GM21737 (cell line): ENCODE results near the gene YPEL2.

Experiments
- ATAC-seq: cut with Tn5 transposase; IDR thresholded peaks from one replicate; pipeline ENCODE4 v1.9.1; 2021; ENCODE audit warnings: mild to moderate bottlenecking, moderate library complexity; ENCODE audit not compliant: unreplicated experiment

Gene YPEL2

DNA sequence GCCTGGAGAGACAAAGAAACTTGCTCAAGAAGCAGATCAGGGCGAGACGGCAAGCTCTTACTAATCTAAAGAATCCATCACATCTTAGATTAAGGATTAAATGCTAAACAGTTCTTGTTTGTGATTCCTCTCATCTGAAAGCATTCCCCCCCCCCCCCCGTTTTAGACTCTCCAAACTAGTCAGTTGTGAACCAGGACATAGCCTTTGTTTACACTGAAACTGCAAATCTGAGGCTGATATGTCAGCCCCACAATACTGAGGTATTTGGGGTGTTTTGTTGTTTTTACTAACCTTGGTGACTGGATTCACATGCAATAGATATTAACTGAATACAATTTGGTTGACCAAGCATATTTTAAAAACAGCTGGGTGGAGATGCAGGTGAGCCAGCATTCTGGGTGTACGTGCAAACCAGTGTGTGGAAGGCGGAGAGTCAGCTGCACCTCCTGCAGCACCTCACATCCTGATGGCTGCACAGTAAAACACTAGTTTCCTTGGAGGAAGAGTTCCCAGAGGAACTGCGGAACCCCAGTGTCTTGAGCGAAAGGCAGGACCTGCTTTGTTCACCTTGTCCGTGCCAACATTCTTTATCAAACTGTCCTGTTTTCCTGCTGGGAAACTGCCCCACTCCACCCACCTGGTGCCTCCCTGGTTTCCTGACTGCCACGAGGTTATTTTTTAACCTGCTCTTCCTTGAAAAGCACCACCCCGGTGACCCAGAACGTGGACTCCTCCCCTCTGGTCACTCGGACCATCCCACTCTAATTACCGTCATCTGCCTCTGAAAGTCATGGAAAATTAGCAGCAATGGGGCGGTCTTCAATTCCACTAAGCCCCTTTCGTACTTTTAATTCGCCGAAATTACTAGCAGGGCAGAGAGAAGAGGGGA is 1.2 kb upstream of the YPEL2 start:
- no peak for ATAC-seq

DNA sequence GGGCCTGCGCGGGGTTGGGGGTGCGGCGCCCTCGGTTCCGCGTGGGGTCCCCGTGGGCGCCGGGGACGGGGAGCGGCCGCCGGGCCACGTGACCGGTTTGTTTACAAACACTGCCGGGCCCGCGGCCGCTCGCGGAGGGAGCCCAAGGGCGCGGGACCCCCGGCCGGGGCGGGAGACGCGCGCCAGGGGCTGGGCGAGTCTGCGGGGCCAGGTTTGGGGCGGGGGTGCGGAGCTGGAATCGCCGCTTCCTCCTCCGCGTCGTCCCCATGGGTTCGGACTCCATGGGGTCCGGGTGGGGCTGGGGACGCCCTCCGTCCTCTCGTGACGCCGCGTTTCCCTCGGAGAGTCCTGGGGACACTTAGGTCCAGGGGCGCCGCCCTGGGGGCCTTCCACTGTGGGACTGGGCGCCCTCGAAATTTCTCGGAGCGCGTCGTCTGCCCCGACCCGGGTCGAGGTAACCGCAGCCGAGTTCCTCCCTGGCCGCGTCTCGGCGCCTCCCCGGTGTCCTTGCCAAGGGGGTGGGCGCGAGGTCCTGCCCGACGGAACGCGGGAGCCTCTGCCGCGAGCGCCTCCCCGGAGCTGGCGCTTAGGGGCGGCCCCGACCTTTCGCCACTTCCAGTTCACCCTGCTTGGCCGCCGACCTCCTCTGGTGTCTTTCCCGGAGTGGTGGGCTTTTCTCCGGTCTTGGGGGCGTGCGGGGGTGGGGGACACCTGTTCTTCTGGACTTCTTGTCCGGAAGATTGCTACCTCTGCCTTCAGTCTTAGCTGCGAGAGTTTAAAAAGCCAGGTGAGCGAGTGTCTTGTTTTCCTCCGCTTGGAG is 684 bp downstream of the YPEL2 start:
- peak; percentile 8 for ATAC-seq

DNA sequence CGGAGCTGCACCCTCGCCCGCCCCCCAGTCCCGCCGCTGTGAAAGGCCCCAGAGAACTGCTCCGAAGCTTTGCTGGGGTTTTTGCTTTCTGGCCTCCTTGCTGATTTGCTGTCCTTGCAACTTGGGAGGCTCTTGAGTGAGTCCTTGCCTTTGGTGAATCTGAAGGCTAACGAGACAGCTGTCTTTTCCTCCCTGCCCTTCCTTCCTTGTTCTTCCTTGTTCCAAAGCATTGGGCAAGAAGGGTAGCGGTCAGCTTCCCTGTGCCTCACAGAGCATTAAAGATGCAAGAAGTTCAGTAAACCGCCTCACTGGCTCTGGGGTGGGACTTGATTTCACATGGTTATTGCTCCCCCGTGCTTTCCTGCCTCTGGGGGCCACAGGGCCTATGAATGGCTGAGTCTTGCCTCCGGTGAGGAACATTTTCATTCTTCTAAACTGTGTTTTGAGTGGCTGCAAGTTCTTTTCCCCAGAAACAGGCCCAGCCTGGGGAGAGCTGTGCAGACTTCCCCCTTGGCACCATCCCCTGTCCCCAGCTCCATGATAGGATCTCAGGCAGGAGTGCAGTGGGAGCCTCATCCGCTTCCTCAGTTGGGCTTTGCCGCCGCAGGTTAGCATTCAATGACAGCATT is 1.4 kb downstream of the YPEL2 start:
- ATAC-seq, result no peak

DNA sequence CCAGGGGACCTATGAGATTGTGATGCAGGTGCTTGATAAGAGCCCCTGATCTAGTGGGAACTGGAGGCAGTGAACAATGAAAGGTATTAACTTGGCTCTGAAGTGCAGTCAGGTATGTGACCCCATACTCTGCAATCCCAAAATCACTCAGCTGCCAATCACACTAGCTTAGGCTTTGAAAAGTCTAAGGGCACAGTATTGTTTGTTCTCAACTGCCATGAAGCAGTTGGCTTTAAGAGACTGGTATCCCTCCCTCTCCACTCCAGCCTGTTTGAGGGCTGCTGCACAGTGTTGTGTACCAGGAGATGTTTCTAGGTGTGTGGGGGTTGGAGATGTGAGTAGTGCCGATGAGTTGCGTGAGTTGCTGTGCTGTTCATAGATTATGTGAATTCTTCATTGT is 2.4 kb downstream of the YPEL2 start:
- no peak for ATAC-seq

DNA sequence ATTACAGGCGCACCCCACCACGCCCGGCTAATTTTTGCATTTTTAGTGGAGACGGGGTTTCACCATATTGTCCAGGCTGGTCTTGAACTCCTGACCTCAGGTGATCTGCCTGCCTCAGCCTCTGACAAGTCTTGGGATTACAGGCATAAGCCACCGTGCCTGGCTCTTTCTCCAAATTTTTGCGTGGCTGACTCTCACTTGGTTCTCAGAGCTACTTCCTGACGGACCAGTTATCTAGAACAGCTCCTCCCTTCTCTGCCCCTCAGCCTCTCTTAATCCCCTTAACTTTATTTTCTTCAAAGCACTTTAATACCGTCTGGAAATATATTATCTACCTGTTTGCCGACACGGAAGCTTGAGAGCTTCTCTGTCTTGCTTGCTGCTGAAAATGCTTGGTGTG is 4.2 kb downstream of the YPEL2 start:
- no peak for ATAC-seq

DNA sequence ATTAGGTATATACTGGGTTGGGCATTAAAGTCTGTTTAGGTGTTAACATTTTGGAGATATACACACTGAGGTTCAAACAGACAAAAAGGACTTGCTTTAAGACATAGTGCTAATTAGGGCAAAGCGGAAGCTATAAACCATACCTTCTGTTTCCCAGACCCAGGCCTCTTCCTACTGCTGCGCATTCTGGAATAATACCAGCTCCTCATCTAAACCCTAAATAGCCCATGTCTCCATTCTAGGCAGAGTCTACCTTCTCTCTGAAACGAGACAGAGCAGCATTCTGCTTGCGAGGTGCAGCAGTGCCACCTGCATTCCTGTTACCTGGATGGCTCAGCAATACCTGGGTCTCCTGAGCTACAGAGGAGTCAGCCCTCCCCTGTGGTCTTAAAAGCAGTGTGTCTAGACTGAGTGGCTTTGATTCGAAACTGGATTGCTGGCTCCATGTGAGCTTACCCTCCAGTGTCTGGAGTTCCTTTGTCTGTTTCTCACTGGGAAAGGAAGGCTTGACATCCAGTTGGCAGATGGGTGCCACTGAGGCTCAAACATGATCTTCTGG is 6.4 kb downstream of the YPEL2 start:
- ATAC-seq, result no peak

DNA sequence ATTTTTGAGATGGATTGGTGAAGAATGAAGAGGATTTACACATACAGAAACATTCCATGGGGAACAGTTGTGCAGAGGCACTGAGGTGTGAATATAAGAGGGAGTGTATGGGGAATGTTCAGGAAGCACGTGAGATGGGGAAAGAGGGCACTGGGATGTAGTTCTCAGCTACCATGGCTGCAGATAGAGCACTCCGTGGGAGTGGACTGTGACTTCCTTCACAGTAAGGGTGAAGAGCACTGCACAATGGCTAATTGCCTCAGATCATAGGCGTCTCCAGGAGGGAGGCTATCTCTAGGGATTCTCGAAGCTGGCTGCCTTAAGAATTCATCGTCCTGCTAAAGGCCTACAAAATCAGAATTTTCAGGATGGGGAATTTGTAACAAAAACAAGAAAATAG is 7.0 kb downstream of the YPEL2 start:
- ATAC-seq, result no peak

DNA sequence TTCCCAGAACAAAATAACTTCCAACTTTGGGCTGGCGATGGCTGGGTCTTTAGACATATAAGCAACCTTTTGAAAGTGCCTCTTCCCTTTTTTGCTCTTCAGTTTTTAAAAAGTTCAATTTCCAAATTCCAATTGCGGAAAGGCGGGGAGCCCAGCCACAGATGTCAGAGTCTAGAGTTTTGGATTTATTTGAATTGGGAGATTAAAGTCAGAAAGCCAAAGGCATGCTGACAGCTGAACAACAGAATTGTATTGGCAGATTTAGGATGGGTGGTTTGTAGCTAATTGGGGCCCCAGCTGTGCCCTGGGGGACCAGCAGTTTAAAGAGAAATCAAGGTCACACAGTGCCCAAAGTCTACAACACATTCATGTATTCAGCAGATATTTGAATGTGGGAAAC is 10.5 kb downstream of the YPEL2 start:
- no peak for ATAC-seq

DNA sequence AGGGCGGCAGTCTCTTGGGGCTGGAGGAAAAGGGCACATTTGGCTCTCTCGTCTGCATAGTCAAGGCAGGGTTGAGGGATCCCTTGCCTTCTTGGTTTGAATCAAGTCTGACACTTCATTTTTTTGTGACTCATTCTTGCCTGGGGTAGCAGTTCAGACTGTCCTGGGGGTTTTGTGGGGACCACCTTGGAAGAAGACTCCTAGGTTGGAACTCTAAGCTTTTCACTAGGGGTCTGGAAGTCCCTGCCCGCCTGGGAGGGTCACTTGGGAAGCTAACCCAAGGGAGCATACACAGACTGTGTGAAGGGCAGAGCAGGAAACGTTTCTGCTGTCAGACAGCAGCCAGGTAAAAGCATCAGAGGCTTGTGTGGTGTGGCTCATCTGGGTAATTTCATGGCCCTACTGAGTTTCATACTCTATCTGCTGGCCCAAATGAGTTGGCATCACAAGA is 11.3 kb downstream of the YPEL2 start:
- no peak for ATAC-seq

DNA sequence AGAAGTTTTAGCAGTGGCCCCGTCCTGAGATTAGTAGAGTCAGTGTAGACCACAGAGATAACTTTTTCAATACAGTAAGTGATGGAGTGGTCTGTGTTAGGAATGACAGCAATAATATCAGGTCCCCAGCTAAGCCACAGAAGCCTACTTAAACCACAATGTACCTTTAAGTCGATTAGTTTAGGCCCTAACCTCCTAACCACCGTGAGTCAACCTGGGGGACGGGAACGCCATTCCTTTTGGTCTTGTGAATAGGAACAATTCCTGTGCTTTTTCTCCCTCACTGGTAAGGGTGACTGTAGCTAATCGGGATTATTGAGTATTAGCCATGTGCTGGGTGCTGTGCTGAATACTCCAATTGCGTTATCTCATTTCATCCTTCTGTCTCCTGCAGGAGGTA is 14.0 kb downstream of the YPEL2 start:
- ATAC-seq, result no peak

DNA sequence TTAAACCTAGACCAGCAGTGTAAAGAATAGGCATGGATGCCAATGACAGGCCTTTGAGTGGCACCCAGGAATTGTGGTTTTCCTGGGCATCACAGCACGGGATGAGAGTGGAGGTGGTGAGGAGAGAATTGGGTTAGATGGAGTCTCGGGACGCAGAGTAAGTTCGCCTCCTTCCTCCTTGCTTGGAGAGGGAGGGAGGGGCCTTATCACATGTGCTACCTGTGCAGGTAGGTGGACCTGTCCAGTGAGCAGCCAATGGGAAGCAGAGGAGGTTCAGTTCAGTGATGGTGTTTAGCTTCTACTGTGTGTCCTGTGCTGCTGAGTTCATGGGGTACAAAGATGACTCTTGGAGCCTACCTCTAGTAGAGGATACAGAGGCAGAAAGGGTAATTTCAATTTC is 14.9 kb downstream of the YPEL2 start:
- no peak for ATAC-seq

DNA sequence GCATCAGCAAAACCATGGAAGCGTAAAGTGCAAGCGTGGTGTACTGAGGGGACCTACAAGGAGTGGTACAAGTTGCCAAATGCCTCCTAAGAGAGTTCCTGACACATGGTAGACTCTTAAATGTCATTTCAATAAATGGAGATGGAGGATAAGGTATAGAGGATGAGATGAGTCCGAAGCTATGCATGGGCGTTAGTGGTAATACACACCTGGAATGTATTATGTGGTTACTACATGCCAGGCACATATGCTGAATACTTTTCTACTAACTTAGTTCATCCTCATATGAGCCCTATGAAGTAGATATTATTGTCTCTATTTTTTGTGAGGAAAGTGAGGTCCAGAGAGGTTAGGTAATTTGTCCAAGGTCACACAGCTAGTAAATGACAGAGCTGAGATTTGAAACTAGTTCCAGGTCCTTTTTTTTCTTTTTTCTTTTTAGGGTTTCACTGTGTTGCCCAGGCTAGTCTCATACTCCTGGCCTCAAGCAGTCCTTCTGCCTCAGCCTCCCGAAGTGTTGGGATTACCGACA is 15.5 kb downstream of the YPEL2 start:
- ATAC-seq, result no peak

DNA sequence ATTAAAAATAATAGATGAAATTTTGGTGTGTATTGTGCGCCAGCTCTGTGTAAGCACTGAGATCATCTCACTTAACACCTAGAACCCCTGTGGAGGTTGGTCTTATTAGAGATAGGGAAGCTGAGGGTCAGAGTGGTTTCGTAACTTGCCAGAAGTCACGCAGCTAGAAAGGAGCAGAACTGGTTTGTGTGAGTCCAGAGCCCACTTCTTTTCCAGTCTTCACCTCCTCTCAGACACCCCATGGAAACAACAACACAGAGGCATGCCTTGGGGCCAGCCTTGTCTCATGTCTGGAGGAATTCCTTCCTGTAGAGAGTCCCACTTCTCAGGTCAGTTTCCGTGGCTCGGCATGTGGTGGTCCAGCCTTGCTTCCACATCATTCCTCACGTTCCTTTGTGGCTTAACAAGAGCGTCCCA is 16.5 kb downstream of the YPEL2 start:
- no peak for ATAC-seq

DNA sequence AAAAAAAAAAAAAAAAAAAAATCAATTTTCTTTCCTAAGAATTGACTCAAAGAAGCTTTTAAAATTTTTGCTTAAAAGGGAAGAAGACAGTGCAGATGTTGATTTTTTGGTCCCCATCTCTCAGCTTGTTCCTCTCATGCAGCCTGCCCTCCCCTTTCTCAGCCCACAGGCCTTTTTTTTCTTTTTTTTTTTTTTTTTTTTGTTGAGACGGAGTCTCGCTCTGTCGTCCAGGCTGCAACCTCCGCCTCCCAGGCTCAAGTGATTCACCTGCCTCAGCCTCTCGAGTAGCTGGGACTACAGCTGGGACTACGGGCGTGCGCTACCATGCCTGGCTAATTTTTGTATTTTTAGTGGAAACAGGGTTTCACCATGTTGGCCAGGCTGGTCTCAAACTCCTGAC is 17.7 kb downstream of the YPEL2 start:
- no peak for ATAC-seq

DNA sequence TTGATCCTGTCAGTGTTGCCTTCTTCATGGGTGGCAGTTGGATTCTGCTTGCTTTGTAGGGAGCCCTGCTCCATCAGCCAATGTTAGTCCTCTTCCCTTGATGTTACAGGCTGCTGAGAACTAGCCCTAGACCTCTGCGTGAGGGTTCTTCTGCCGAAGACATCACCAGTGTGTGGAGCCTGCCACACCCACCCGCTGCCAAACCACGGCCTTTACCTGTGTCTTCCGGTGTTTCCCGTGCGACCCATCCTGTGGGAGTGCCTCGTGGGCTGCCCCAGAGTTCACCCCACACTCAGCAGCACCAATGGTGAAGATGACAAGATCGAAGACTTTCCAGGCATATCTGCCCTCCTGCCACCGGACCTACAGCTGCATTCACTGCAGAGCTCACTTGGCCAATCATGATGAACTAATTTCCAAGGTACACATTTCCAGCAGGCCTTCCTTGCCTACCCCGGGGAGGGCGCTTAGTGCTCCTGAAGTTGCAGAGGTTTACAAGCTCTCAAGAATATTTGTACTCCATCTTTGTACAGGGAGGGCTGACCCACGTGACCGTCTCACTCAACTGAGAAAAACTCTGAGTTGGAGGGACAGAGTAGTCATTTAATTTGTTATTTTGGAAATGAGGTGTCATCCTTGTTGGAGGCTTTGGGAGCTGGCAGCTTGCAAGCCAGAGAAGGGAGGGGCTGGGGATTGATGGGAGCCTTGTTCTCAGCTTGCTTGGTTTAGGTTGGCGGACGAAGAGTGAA is 21.8 kb downstream of the YPEL2 start:
- no peak for ATAC-seq

DNA sequence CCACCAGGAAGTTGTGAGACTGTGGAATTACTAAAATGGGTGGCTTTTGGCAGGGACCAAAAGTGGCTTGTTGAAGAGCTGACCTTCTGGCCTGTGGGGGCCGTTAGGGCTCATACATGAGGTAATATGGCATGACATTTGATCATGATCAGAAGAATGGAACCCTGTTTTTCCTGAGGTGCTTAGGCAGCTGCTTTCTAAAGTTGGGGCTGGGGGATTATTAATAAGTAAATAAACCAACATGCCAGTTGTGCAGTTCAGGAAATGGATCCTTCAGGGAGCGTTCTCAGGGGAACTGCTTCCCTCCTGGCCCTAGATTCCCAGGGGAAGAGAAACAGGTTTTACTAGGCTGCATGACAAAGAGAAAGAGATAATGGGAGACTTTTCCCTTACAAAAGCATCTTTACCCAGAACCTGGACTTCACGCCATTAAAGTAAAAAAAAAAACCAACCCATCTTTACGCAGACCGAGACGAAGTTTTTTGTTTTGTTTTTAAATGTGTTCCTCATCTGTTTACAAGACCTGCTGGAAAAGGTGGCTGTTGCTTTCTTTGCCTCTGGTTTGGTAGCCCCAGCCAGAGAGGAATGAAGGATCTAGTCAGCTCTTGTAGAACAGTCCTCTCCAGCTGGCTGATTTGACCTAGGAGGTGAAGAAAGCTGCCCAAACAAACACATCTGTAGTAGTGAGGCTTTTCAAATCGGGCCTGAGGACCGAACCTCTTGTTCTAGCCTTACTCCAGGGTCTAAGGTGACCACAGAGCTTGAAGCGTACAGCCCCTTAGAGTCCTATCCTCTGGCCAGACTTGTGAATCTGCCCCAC is 22.7 kb downstream of the YPEL2 start:
- ATAC-seq, result no peak

DNA sequence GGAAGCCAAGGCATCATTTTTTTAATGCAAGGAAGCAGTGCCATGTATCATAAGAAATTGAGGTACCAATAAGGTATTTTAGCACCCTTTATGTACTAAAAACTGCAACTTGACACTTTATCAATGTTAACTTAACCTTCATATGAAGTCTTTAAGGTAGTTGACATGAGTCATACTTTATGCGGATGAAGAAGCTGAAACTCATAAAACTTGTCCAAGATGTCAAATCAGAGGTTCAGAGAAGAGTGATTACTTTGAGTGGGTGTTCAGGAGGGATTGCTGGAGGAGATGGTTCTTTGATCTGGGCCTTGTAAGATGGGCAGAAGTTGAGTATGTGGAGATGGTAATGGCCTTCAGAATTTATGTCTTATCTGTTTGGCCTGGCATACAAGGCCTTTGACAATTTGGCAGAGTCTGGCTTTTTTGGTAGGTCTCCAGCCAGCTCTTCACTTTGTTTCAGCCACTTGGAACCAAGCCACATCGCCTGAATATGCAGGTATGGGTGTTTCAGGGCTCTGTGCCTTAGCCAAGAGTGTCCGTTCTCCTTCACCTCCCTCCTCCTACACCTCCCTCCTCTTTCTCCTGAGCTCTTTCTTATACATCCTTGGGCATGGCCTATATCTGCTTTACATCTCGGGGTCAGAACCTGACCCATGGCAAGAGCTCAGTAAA is 23.7 kb downstream of the YPEL2 start:
- ATAC-seq, result no peak

DNA sequence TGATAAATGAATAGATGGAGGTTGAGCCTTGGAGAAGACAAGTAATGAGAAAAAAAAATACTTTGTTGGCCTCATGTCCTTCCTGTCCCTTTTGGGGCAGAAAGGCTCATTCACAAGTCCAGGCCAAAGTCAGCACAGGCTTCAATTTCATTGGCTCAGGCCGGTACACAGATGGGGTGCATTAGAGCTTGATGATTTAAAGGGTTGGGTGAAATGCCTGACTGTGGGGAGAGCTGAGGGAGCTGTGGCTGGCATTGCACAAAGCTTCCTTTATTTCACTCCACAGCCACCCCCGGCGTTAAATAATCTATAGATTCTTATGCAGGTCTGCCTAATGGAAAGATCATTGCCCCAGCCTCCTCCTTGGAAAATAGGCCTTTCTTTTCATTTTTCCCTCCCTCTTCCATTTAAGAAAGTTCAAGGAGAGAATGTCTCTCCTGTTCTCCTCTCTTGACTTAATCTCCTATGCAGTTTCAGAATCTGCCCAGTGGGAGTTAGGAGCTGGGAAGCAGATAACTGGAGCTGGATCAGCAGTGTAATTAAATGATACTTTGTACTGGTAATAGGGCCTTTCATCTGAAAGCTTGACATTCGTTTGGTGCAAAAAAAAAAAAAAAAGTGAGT is 24.4 kb downstream of the YPEL2 start:
- ATAC-seq, result no peak
